ENCODE results near the gene ZNF23.

DNA sequence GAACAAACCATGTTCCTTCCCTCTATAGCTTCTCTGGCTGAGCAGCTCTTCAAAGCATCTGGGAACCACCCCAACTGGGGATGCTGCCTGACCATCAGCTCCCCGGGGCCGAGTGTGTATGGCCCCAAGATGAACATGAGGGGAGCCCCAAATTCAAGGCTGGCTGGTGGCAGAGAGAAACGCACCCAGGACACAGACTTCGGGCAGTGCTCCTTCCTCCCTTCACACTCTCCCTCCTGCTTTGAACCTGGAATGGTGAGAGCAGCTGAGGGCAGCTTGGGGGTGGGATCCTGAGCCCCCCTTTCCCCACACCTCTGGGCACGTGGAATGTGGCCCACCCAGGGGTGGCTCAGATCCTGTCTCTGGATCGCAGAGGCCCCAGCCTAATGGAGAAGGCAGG, 37.4 kb downstream of the ZNF23 start:
- TF ChIP-seq POLR2A (IDR thresholded peaks at IDR 0.05) = no peak
- TF ChIP-seq, protein P1, sequence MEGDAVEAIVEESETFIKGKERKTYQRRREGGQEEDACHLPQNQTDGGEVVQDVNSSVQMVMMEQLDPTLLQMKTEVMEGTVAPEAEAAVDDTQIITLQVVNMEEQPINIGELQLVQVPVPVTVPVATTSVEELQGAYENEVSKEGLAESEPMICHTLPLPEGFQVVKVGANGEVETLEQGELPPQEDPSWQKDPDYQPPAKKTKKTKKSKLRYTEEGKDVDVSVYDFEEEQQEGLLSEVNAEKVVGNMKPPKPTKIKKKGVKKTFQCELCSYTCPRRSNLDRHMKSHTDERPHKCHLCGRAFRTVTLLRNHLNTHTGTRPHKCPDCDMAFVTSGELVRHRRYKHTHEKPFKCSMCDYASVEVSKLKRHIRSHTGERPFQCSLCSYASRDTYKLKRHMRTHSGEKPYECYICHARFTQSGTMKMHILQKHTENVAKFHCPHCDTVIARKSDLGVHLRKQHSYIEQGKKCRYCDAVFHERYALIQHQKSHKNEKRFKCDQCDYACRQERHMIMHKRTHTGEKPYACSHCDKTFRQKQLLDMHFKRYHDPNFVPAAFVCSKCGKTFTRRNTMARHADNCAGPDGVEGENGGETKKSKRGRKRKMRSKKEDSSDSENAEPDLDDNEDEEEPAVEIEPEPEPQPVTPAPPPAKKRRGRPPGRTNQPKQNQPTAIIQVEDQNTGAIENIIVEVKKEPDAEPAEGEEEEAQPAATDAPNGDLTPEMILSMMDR (IDR thresholded peaks at IDR 0.05) = no peak

Data from body of pancreas (tissue), 4 donors.